ENCODE measurements around the gene RAMACL. TPM values are rescaled to one million over a fixed set of nuclear protein-coding genes. Genes with fewer than 3 reads are reported as not detected.

The RAMACL gene
- total RNA-seq, 1 donor from 2014 or later: 0.43 TPM

DNA sequence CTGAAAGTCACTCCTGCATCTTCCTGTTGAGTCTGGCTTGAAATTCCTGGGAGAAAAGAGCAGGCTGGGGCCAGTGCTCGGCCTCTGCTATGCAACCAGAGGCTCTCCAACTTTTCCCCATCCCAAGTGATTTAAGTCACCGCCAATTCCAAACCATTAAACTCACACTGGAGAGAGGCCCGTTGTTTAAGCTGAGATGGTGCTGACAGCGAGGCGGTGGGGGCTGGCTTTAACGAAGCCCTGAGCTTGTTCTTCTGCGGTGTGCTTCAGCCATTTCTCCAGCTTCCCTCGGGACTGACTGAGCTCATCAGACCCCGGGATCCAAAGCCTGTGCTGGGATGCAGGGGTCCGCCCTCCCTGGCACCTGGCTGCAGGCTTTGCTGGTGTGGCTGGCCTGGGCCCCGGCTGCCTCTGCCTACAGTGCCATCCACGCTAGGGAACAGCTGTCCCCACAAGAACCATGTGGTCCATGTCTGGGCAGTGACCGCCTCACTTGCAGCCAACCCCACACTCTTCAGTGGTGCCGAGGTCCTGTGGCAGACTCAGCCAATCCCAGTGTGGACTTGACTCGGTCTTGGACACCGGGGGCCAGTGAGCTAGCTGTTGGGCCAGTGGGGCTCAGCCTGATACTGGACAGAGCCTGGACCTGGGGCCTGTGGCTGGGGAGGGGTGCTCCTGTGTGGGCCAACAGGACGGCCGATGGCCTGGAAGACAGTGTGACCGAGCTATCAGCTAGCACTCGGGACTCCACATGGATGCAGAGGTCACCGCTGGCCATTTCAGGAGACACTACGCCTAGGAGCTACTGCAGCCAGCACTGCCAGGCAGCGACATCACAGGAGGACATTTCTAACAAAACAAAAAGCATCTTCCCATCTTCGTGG, 21.2 kb downstream of the RAMACL start:
- ATAC-seq: peak; percentile 83

DNA sequence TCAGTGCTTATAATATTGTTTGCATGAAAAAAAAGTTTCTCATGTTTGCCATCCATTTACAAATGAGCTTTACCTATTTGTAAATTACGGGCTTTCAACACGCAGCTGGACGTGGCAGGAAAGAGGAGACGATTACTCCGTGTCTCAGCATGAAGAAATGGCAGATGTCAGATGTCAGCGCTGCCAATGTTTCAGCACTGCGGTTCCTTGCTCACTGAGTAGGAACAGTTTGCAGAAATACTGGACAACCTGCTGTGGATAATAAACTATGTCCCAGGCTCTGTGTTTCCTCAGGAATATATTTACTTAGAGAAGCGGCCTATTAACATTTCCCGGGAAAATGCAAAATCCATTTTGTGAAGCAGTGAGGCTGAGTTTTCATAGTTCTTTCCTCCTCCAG, 22.7 kb downstream of the RAMACL start:
- intact Hi-C loops (cut with DNase I): no loop called here

More for the DNA sequence above, 21.2 kb downstream of the RAMACL start:
- DNase-seq (ENCODE audit: missing footprints): peak; percentile 71
- intact Hi-C loops (cut with DNase I): no loop called here

DNA sequence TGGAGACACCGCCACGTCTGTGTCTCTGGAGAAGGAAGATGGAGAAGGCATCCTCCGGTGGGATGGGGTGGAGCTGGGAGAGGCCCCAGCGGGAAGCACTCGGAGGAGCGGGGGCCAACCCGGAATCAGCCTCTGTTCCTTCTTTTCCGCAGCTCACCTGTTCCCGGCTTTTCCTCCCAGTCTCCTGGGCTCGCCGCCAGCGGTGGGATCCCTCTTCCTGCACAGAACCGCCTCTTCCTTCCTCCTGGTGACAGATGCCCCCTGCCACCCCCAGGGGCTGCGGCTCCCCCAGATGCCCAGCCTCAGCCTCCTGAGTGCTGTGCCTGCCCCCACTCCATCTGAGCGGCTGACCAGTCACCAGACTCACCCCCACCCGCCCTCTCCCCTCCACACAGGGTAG, 23.3 kb downstream of the RAMACL start:
- DNase-seq (ENCODE audit: missing footprints): peak; percentile 56

More for the DNA sequence above, 22.7 kb downstream of the RAMACL start:
- DNase-seq (ENCODE audit: missing footprints) (no peak), ATAC-seq (no peak)

DNA sequence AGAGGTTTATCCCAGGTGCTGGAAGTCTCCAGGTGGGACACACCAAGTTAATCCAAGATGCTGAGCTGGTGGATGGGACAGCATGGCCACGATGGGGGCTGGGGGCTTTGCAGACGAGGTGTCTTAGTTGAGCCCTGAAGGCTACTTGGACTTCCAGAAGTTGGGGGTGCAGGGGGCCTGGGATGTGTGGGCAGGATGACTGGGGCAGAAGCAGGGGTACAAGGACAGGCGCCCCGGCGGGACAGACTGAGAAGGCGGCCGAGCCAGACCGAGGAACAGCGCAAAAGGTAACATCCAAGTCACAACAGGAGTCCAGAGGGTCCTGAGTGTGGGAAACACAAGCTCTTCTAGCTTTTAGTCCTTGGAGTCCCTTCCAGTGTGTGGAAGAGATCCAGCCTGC, 23.8 kb downstream of the RAMACL start:
- DNase-seq (ENCODE audit: missing footprints): peak; percentile 39
- intact Hi-C loops (cut with DNase I): no loop called here
- ATAC-seq: no peak

More for the DNA sequence above, 23.3 kb downstream of the RAMACL start:
- no peak for ATAC-seq
- intact Hi-C loops (cut with DNase I): no loop called here

DNA sequence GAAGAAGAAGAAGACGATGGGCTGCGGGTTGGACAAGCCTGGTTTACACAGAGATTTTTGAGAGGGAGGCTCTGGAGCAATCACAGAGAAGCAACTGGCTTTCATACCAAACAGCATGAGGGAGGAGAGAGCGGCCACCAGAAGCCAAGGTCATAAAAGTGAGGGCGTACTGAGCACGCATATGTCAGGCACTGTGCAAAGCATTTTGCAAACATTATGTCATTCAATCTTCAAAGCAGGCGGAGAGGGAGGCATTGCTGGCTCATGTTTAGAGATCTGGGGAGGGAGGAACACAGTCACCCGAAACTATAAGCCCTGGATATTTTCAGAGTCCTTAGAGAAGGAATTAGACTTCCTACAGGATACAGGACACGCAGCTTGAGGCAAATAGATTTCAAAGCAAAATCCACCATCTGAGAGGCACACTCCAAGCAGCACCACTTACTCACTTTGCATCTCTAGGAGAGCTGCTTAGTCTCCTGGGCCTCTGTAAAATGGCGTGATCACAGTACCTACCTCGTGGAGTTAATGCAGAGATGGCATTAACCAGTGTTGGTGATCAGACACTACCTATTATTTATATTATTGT, 24.6 kb downstream of the RAMACL start:
- no peak for ATAC-seq
- intact Hi-C loops (cut with DNase I): no loop called here
- DNase-seq (ENCODE audit: missing footprints): no peak

DNA sequence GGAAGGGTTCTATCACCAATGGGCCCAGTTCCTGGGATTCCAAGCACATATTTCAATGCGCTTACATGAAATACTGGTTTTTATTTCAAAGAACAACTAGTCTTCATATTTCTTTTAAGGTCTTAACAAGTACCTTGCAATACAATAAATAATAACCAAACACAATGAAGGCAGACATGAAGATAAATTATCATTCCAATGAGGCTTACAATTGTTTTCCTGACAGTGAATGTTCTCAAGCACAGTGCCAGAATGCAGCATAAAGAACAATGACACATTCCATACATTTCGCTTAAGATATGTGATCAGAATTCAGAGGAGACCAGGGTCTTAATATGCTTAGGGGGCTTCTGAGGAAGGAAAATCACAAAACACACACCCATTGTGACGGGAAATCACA, 26.3 kb downstream of the RAMACL start:
- DNase-seq (ENCODE audit: missing footprints) (no peak), ATAC-seq (no peak)
- intact Hi-C loops (cut with DNase I): no loop called here

DNA sequence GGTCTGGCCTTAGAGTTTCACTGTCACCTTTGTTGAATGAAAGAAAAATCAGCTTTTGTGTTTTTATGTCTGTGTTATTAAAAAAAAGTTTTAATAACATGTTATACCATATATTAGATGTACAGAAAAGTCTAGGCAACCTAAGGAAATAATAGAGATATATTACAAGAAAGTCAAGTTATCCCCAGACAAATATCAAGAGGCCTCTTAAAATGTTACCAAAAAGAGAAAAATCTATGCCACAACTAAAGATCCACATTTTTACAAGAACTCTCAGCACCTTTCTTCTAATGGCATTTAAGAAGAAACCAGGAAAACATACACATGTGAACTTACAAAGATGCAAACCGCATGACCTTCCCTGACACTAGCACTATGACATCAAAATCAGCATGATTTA, 26.8 kb downstream of the RAMACL start:
- ATAC-seq: no peak
- intact Hi-C loops (cut with DNase I): loop anchor here (5.0 kb wide), 1 partner anchor 177 kb away; the partner anchor contains the start of gene MPC1
- no peak for DNase-seq (ENCODE audit: missing footprints)

DNA sequence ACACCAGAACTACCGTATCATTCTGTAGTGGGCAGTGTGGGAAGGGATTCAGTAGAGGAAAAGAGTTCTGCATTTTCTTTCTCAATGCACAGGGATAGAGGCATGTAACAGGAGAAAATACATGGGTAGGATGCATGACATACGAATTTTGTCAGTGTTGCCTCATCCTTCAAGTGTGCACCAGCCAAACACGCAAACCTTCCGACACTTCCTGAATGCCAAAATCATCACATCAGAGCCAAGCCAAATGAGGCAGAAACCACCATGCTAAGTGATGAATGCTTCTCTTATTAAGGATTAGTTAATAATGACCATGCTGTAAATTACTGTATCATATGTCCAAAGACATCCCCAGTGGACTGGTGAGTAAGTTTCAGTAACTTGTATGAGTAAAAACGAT, 27.3 kb downstream of the RAMACL start:
- intact Hi-C loops (cut with DNase I): loop anchor here (5.0 kb wide), 1 partner anchor 177 kb away; the partner anchor contains the start of gene MPC1
- DNase-seq (ENCODE audit: missing footprints): no peak
- ATAC-seq: no peak

DNA sequence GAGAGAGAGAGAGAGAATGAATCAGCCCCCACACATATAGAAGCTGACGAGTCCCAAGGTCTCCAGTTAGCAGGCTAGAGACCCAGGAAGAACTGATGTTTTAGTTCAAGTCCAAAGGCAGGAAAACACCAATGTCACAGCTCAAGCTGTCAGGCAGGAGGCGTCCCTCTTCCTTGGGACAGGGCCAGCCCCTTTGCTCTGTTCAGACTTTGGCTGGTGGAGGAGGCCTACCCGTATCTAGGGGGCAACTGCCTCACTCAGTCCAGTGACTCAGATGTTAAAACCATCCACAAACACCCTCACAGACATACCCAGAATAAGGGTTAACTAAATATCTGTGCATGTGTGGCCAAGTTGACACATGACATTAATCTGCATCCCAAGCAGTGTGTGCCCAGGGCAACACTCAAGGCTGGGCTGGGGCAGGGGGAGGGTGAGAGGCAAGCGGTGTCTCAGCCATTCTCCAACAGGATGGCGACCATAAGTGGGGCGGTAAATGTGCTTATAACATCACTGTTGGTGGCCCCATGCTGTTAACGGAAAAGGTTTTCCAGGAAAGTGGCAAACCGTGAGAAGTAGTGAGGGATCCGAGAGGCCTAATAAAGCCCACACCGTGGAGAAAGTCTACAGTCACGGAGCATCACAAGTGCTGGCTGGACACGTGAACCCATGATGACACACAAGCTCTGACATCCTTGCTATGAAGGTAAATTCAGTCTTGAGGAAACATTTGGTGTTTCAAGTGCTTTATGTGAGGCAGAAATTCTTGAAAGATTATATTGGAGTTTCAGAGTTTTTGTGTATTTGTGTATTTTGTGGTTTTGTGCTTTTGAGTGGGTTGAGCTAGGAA, 28.1 kb downstream of the RAMACL start:
- no peak for ATAC-seq
- no peak for DNase-seq (ENCODE audit: missing footprints)
- intact Hi-C loops (cut with DNase I): loop anchor here (5.0 kb wide), 1 partner anchor 176 kb away; the partner anchor contains the start of gene MPC1

DNA sequence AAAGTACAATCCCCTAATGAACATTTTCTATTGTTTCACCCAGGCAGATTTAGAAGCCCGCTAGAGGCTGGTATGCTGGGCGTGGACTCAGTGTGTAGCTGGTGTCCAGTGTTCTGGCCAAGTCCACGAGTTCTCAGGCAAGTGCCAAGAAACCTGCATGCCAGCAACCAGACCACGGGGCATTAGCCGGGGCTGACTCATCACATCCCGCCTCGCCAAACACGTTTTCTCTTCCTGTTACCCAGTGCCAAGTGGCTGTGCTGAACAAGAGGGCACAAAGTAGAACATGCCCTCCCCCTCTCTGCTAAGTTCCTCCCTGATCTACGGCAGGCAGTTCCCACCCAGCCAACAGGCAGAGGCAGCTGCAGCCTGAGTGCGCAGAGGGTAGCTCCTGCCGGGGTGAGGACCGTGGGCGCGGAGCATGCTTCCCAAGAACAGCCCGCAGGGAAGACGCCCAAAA, 29.6 kb downstream of the RAMACL start:
- intact Hi-C loops (cut with DNase I): loop anchor here (1.0 to 5.0 kb wide), 4 partner anchors 18 to 175 kb away; partner anchors contain the start of genes MPC1 and RPS6KA2
- peak; percentile 94 for ATAC-seq
- peak; percentile 87 for DNase-seq (ENCODE audit: missing footprints)

DNA sequence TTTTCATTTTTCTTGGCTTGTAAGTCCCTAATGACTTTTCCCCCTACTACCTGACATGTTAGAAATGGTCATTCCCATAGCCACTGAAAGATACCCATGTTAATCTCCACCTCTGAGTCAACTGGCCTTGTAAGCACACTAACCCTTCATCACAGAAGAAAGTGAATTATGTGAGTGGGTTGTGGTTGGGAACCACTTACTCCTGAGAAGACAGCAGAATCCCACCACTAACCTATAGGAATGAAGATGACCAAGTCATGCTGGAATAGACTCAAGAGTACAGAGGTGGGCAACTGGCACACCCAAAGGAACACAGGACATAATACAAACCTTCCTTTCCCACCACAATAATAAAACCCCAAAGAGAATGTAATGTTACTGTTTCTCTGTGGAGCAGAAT, 30.1 kb downstream of the RAMACL start:
- intact Hi-C loops (cut with DNase I): loop anchor here (2.0 to 5.0 kb wide), 2 partner anchors 70 to 174 kb away; partner anchors contain the start of genes MPC1 and RPS6KA2
- DNase-seq (ENCODE audit: missing footprints) (no peak), ATAC-seq (no peak)

DNA sequence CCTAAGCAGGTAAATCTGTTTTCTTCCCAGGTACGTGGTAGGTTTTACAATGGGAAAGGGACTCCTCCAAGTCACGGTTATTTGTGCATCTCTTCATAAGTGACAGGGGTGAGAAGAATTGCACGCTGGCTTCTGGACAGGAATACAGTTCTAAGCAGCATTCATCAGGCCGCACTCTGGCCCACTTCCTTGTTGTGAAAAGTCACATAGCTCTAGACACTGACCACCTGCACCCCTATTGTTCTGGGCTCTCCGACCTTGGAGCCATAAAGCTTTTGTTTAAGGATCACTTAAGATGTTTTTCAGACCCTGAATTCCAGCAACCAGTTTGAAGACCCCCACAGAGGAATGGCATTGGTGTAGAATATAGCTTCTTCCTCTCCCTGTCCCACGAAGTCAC, 31.4 kb downstream of the RAMACL start:
- ATAC-seq: no peak
- no peak for DNase-seq (ENCODE audit: missing footprints)
- intact Hi-C loops (cut with DNase I): loop anchor here (5.0 kb wide), 1 partner anchor 173 kb away; the partner anchor contains the start of gene MPC1

DNA sequence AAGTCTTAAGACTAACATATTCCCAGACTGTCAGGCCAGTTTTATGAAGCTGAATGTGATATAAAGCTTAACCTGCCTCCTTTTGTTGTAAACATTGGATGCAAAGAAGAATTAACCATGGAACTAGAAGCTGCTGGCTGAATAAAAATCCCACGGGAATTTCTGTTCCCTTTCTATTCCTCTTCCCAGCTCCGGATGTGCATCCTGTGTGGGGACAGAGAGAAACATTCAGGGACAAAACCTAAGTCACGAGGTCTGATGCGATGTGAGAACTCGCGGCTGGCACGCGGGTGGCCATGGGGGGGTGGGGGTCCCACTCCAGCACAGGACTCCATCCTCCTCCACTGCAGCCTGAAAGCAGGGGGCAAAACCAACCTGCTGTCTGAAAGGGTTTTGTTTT, 32.2 kb downstream of the RAMACL start:
- ATAC-seq: peak; percentile 9
- intact Hi-C loops (cut with DNase I): no loop called here
- DNase-seq (ENCODE audit: missing footprints): no peak

DNA sequence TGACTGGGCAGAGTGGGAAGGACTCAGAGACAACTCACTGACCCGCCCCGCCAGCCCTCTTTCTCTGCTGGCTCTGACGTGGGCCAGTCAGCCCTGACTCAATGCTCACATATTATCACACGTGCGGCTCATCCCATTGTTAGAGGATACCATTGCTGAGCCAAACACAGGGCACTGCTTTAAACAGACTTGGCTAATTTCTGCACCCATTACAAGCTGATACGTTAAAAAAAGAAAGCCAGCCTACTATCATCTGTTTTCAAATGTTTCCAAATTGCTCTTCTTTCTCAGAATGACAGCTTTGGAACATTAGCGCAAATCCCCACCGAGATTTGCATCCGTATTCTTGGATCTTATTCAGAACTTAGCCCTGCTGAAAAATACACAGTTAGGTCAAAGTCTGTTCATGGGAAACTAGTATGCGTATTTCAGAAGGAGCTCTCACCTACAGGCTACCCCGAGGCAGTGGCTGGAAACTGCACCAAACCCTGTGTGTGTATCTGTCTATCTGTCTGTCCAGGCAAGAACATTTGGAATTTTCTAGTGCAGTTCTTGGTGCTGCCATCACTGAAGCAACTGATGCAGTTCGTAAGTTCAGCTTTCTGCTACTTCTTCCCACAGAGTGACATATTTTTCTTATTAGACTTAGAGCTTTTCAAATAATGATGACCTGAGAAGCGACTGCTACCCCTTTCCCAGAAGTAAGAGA, 32.8 kb downstream of the RAMACL start:
- intact Hi-C loops (cut with DNase I): no loop called here
- DNase-seq (ENCODE audit: missing footprints) (no peak), ATAC-seq (no peak)

DNA sequence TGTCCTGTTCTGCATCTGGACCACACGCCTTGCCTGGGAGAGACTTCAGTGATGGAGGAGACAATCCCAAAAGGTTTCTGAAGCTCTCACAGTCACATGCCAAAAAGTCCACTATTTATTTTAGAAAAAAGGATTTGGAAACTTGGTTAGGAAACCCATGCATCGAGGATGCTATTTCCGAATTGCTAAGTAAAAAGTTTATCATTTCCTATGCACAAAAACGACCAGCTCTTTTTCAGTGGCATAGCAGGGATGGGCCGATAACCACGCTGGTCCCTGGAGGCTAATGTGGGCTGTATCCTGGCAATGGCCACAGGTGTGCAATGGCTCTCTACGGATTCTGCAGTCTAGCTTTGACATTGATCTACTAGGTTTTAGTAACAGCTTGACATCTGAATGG, 33.9 kb downstream of the RAMACL start:
- intact Hi-C loops (cut with DNase I): no loop called here
- no peak for DNase-seq (ENCODE audit: missing footprints)

DNA sequence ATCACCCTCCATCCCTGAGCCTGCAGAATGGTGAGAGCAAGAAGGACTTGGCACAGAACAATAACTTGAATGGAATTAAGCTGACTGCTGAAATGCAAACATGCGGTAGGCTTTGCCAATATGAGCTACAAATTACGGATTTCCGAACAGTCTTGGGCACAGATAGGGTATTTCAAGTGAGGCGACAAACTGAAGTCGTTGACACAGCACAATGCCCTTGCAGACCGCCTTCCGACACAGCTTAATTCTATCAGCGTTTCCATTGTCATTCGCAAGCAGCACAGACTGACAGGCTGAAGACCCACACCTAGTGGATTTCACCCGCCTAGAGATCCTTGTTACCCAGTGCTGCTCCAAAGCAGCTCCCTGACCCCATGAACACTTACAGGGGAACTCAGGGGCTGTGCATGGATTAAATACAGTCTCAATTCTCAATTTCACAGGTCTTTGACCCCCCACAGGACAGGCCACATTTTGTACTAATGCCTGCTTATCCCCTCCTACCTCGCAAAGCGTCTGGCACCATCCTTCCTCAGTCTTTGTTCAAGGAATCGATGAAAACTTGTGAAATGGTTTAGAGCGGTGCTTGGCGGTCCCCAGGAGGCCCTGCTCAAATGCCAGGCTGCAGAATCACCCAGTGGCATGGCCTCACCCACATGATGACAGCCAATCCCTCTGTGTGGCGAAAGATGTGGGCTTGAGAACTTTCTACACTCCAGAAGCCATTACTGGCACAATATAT, 34.6 kb downstream of the RAMACL start:
- intact Hi-C loops (cut with DNase I): no loop called here
- DNase-seq (ENCODE audit: missing footprints): no peak
- ATAC-seq: no peak

More for the DNA sequence above, 33.9 kb downstream of the RAMACL start:
- ATAC-seq: no peak

DNA sequence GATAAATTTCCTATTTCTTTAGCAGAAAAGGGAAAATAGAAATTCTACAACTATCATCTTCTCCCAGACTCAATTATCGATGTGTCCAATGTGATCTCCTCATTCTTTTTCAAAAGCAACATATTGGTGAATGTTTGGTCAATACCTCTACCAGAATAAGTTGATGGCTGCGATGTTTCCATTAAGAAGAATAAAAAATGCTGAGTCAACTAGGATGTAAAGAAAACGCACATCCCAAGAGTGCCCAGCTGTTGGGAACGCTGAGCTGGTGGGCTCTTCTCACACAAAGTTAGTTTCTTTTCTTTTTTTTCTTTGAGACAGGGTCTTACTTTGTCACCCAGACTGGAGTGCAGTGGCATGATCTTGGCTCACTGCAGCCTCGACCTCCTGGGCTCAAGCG, 39.8 kb downstream of the RAMACL start:
- ATAC-seq: no peak
- no peak for DNase-seq (ENCODE audit: missing footprints)
- intact Hi-C loops (cut with DNase I): no loop called here

Measured in Right ventricle myocardium inferior (tissue), 1 donor.